GM12873 (cell line): ENCODE results near the gene UNC5A.

Experiments
- TF ChIP-seq, protein P1 (sequence below): IDR thresholded peaks from 2 replicates; pipeline ENCODE4 v1.5.1; 2012; ENCODE audit warnings: low read depth, mild to moderate bottlenecking, moderate library complexity, low read length, control low read depth; ENCODE audit not compliant: insufficient read depth; ENCODE audit errors: missing control alignments

UNC5A gene

DNA sequence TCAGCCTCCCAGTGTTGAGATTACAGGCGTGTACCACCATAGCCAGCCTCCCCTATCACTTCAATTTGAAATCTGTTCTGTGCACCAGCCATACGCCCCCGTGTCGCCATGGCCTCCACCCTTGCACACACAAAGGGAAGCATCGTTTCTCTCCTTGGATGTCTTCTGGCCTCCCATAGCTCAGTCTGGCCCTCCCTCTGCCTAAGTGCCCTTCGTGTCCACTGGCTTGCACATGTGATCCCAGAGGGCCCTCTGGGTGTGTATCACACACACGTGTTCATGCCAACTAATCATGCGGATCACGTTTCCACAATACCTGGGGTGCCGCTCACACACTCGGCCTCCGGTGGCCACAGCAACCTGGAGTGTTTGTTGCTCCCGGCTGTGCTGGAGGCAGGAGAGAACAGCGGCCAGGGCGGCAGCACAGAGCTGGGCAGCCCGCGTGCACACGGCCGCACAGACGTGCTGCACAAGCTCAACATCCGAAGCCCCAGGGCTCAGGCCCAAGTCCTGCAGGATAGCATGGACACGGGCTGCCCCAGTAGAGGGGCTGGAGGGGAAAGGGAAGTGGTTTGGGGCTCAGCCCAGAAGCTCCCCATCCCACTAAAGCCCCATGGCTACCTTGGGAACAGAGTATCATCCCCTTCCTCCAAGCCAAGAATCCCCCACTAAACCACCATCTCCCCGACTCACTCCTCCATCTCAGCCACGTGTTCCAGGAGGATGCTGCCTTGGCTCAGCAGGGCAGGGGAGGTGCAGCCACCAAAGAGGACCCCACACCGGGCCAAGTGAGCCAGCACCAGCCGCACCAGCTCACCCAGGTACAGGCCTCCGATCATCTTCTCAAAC, 77.9 kb downstream of the UNC5A start:
- TF ChIP-seq, protein P1, sequence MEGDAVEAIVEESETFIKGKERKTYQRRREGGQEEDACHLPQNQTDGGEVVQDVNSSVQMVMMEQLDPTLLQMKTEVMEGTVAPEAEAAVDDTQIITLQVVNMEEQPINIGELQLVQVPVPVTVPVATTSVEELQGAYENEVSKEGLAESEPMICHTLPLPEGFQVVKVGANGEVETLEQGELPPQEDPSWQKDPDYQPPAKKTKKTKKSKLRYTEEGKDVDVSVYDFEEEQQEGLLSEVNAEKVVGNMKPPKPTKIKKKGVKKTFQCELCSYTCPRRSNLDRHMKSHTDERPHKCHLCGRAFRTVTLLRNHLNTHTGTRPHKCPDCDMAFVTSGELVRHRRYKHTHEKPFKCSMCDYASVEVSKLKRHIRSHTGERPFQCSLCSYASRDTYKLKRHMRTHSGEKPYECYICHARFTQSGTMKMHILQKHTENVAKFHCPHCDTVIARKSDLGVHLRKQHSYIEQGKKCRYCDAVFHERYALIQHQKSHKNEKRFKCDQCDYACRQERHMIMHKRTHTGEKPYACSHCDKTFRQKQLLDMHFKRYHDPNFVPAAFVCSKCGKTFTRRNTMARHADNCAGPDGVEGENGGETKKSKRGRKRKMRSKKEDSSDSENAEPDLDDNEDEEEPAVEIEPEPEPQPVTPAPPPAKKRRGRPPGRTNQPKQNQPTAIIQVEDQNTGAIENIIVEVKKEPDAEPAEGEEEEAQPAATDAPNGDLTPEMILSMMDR = no peak

DNA sequence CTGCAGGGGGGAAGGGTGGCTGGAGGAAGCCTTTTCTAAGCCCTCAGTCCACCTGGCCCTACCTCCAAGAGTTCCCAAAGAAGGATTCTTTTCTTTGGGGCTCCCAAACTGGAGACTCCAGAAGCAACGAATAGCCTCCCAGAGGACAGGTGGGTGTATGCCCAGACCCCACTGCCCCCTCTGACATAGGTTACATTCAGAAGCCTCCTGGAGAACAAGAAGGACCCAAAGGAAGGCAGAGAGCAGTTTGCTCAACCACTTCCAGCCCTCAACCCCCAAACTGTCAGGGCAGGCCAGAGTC, 78.5 kb downstream of the UNC5A start:
- TF ChIP-seq, protein P1 = no peak

DNA sequence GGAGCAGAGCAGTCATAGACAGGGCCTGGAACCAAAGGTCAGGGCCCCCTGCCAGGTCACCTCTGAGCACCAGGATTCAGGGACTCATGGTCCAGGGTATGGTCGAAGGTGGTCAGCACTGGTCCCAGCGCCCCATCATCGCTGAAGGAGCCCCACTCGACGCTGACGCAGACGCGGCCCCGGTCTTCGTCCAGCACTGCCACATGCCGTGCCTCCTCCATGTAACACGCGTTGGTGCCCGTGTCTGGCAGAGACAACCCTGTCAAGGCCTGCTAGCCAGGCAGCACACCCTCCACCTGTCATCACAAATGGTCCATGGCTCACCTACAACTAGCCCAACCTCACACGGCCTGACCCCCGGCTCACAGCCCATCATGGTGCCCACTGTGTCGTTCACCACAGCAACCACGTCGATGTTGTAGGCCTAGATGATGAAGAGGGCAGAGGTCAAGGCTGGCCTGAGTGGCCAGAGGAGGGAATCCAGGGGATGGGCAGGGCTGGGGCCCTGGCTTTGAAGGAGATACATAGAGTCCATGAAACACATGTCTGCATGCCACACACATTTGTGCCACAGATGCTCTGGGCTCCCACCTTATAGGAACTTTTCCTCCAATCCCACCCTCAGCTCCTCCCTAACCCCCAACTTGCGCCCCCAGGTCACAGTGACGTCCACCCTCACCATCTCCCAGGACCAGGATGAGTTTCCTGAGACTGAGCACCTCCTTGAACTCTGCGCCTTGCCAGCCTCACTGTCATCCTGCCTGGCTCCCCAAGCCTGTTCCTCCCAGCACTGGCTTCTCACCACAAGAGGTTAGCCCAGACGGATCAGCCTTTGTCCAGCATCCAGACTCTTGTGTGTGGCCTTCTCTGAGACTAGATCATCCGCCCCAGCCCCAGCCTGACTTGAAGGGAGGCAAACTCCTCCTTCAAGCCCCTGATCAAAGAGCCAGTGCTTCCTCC, 79.2 kb downstream of the UNC5A start:
- TF ChIP-seq, protein P1 = no peak

DNA sequence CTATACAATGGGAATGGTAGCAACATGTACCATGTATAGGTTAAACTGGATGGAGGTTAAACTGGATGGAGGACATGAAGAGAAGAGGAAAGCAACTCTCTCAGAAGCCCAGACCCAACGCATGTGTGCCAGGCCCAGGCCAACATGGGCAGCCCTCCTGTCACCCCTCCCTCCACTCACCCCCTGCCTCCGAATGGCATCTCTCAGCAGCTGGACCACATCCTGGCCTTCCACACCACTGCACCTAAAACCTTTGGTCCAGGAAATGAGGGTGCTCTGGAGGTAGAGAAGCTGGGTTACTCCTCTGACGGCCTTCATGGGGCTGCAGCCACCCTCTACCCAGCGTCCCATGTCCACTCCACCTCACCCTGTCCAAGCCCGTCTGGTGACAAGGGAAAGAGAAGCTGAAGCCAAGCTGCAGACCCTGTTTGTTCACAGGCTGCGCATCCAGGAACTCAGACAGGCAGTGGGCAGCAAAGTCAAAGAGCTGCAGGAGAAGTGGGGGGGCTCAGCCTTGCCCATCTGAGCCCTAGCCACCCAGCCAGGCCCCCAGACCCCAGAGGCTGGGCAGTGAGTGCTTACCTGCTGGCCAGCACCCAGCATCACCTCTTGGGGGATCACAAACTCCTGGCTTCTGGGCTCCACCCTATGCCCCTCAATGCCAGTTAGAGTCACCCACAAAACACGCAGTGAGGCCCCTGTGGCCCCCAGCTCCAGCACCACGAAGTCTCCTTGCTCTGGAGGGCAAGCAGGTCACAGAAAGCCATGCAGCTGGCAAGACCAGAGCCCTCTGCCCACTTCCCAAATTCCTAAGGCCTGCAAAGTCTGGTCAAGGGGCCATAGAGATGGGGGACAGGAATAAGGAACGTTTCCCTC, 80.3 kb downstream of the UNC5A start:
- TF ChIP-seq, protein P1 = no peak

DNA sequence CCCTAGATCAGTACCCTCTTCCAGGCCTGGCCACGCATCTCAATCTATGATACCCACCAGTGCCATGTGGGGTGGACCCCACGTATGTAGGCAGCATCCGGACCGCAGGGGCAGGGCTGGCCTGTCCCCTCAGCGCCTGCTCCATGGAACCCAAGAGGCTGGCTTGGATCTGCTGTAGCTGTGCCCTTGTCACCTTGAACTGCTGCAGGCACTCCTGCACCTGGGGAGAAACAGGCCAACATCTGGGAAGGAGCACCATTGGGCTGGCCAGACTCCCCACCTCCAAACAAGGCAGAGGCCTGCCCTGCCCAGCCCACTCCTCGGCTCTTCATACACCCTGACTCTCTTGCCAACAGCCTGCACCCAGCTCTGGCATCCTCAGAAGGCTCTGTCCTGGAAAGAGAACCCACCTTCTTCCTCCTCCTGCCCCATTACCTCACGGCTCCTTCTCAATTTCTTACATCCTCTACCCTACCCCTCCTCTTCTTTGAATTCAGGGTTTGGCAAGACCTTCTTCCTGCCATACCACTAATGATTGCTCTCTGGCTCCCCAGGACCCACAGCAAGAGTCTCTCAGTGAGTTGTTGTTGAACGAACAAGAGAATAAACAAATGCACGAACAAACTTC, 81.1 kb downstream of the UNC5A start:
- TF ChIP-seq, protein P1 = no peak

DNA sequence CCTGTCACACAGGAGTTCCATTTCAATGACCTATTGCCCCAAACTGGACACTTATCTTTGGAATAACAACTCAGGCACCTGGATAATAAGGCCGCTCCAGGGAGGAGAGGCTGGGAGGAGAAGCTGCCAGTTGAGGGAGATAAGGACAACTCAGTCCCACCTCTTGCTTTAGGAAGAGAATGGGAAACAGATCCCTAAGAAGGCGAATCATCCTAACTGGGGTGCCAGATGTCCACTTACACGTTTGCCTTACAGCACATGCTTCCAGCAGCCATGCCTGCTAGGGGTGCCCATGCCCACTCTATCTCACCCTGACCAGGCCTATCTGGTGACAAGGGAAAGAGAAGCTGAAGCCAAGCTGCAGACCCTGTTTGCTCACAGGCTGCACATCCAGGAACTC, 82.3 kb downstream of the UNC5A start:
- TF ChIP-seq, protein P1 = no peak
